HL-60 (cell line): Measurements from ENCODE around the gene QPCT.

ENCODE experiments used
- GABPA ChIP-seq: IDR thresholded peaks from 2 replicates; pipeline ENCODE4 v1.6.1; 2012; ENCODE audit warnings: low read depth
- POLR2AphosphoS5 ChIP-seq: IDR thresholded peaks from 2 replicates; pipeline ENCODE4 v1.6.1; 2012; ENCODE audit warnings: low read depth
- REST ChIP-seq: IDR thresholded peaks from 2 replicates; pipeline ENCODE4 v1.6.1; 2012; ENCODE audit warnings: low read depth; ENCODE audit not compliant: insufficient replicate concordance
- SPI1 ChIP-seq: IDR thresholded peaks from 2 replicates; pipeline ENCODE4 v1.6.1; 2012; ENCODE audit warnings: low read depth, mild to moderate bottlenecking, borderline replicate concordance
- TF ChIP-seq, protein P1 (sequence below): IDR thresholded peaks from one replicate; pipeline ENCODE4 v1.5.1; 2011; ENCODE audit warnings: low read length, control low read depth, inconsistent platforms; ENCODE audit not compliant: insufficient read depth

DNA sequence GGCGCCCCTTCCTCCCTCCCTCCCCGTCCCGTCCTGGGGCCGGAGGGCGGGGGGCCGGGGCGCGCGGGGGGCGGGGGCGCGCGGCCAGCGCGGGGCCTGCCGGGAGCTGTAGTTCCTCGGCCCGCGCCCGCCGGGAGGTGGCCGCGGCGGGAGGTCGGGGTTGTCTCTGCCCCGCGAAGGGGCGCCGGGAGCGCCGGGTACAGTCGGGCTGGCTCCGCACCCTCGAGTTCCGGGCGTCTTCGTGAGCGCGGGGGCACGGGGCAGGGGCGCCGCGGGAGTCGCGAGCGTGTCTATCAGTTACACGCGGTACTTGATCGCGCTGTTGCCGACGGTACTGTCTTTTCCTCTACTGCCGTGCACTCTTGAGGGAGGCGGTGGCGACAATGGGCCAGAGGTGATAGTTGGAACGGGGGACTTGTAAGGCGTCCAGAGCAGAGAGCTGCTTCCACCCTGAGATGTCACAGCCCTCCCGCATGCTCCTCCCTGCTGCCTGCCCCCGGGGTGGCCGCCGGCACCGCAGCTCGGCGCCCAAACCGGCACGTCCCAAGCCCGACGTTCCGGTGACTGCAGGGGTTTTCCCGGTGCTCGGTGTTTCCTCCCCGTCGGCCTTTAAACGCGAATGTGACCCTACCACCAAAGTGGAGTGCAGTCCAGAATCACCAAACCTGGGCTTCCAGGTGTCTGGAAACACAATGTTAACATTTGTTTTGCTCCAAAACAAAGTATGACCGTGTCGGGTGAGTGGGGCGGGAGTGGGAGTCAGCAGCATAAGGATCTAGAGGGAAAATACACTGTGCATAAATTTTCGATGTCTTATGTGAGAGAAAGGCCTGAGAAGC, 19.4 kb upstream of the QPCT start, which contains the start of gene PRKD3:
- TF ChIP-seq GABPA, result no peak
- TF ChIP-seq, protein P1, sequence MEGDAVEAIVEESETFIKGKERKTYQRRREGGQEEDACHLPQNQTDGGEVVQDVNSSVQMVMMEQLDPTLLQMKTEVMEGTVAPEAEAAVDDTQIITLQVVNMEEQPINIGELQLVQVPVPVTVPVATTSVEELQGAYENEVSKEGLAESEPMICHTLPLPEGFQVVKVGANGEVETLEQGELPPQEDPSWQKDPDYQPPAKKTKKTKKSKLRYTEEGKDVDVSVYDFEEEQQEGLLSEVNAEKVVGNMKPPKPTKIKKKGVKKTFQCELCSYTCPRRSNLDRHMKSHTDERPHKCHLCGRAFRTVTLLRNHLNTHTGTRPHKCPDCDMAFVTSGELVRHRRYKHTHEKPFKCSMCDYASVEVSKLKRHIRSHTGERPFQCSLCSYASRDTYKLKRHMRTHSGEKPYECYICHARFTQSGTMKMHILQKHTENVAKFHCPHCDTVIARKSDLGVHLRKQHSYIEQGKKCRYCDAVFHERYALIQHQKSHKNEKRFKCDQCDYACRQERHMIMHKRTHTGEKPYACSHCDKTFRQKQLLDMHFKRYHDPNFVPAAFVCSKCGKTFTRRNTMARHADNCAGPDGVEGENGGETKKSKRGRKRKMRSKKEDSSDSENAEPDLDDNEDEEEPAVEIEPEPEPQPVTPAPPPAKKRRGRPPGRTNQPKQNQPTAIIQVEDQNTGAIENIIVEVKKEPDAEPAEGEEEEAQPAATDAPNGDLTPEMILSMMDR, result no peak
- no peak for TF ChIP-seq REST
- no peak for TF ChIP-seq POLR2AphosphoS5
- TF ChIP-seq SPI1, result no peak
